Activated naive CD4-positive, alpha-beta T cell treated with anti-CD3 and anti-CD28 coated beads, Interleukin-2, amount 10 ng/mL, durations not matched to agents 7 days and 5 days (primary cell): ENCODE data around the gene URI1.
"Not testable (repeated sequence)": the region's sequence is repeated elsewhere in the genome, so short reads cannot be mapped to it uniquely, and the experiment has no call there.

Experiments
- CTCF ChIA-PET: fragments of 350-600 bp; sonication (Branson Sonifier 250); formaldehyde crosslinking; loops from one replicate; lab custom pipeline; 2021; ENCODE audit warnings: antibody characterized with exemption; lab: Charles Lee
- DNase-seq: peaks from one replicate; pipeline ENCODE4 v3.0.0-alpha.2; 2020
- H3K27ac Mint-ChIP-seq: one replicate; pipeline ENCODE4 v1.8.0; 2021; ENCODE audit warnings: mild to moderate bottlenecking, moderate library complexity, mixed read lengths
- H3K27me3 Mint-ChIP-seq: one replicate; pipeline ENCODE4 v1.8.0; 2021; ENCODE audit warnings: mild to moderate bottlenecking, mixed read lengths
- H3K36me3 Mint-ChIP-seq: one replicate; pipeline ENCODE4 v1.8.0; 2021; ENCODE audit warnings: mixed read lengths
- H3K4me1 Mint-ChIP-seq: one replicate; pipeline ENCODE4 v1.8.0; 2021; ENCODE audit warnings: mixed read lengths
- H3K4me3 Mint-ChIP-seq: one replicate; pipeline ENCODE4 v1.8.0; 2021; ENCODE audit warnings: mild to moderate bottlenecking, moderate library complexity, mixed read lengths
- H3K9me3 Mint-ChIP-seq: one replicate; pipeline ENCODE4 v1.8.0; 2021; ENCODE audit warnings: mixed read lengths

URI1 gene

DNA sequence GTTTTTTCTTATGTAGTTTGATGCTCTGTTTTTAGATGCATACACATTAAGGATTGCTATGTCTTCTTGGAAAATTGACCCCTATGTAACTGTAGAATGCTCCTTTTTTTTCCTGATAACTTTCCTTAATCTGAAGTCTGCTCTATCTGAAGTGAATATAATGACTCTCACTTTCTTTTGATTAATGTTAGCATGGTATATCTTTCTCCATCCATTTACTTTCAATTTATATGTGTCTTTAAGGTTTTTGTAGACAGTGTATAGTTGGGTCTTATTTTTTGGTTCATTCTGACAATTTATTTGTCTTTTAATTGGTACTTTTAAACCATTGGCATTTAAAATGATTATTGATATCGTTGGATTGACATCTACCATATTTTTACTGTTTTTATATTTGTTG, 92.3 kb downstream of the URI1 start:
- Mint-ChIP-seq H3K9me3 (peaks cover 24% of the 10 kb centered on the region), H3K4me1 (peaks cover 6% of the 10 kb centered on the region), H3K27ac (no peak overlapping the region), H3K27me3 (no peaks in the 10 kb centered on the region), H3K36me3 (peaks cover 81% of the 10 kb centered on the region), H3K4me3 (no peak overlapping the region)
- no peak for DNase-seq
- CTCF ChIA-PET: interaction anchor here (0.6 kb wide), 1 partner anchor 92 kb away, joined by 3 read pairs; the partner anchor contains the start of gene URI1

GRCh38 chr19:30036154-30037129, 94.4 kb downstream of the URI1 start:
- peaks cover 65% of the 10 kb centered on the region for H3K36me3 Mint-ChIP-seq
- DNase-seq: no peak
- peaks cover 27% of the 10 kb centered on the region for H3K9me3 Mint-ChIP-seq
- no peak overlapping the region for H3K27ac Mint-ChIP-seq
- H3K27me3 Mint-ChIP-seq: no peaks in the 10 kb centered on the region
- no peak overlapping the region for H3K4me3 Mint-ChIP-seq
- no peaks in the 10 kb centered on the region for H3K4me1 Mint-ChIP-seq
- CTCF ChIA-PET: interaction anchor here (1.0 kb wide), 1 partner anchor 10 kb away, joined by 3 read pairs; no protein-coding TSS in a partner anchor

GRCh38 chr19:30037835-30038234, 95.8 kb downstream of the URI1 start:
- Mint-ChIP-seq H3K4me3 (no peak overlapping the region), H3K27ac (no peak overlapping the region), H3K9me3 (peaks cover 27% of the 10 kb centered on the region), H3K27me3 (no peaks in the 10 kb centered on the region), H3K36me3 (peaks cover 55% of the 10 kb centered on the region), H3K4me1 (no peaks in the 10 kb centered on the region)
- no peak for DNase-seq
- CTCF ChIA-PET: no interaction called here

GRCh38 chr19:30041931-30042330, 99.9 kb downstream of the URI1 start:
- H3K4me1 Mint-ChIP-seq, CTCF ChIA-PET, H3K27me3 Mint-ChIP-seq, DNase-seq, H3K27ac Mint-ChIP-seq, H3K4me3 Mint-ChIP-seq: not testable (repeated sequence)
- Mint-ChIP-seq H3K36me3 (peaks cover 21% of the 10 kb centered on the region), H3K9me3 (peaks cover 17% of the 10 kb centered on the region)

- H3K9me3 Mint-ChIP-seq, DNase-seq, H3K4me3 Mint-ChIP-seq, CTCF ChIA-PET, H3K4me1 Mint-ChIP-seq, H3K27me3 Mint-ChIP-seq, H3K27ac Mint-ChIP-seq: not testable (repeated sequence)
- peaks cover 10% of the 10 kb centered on the region for H3K36me3 Mint-ChIP-seq
Observed at GRCh38 chr19:30043008-30043407, 101.0 kb downstream of the URI1 start.

DNA sequence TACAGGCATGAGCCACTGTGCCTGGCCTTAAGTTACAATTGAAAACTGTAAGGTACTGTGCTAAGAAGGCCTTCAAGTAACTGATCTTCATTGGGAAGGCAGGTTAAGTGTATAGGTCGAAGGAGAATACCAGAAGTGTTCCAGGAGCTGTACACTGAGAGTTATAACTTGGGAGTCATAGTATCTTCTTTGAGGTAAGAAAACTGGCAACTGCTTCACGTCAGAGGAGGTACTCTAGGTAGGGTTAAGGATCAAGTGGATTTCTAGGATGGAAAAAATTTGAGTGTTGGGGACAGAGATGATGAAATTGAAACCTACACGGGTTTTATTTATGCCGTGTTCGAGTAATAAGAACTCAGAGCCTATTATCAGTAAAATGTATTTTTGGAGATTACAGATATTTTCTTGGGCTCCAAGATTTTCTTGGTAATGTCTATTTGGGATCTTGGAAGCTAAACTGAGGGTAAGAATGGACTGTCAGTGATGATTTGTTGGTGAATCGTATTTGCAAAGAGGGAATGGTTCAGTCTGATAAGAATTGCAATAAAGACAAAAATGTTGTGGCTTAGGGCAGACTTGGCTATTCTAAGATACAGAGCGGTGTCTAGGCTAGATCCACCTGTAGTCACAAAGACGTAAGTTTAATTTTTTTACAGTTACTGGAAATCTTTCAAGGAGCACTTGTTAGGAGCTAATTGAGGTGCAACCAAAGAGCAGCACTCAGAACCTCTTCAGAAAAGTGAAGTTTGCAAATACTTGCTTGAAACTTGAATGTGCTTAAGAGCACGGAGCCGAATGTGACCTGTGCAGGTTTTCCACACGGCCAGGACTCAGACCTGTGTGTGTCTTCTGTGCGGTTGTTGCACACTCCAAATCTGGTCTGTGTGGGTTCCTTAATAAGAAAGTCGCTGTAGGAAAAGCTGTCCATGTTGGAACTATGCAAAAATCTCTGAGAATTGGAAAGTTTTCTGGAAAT, 102.5 kb downstream of the URI1 start:
- no peak for DNase-seq
- H3K9me3 Mint-ChIP-seq: peaks cover 3% of the 10 kb centered on the region
- H3K27ac Mint-ChIP-seq: no peak overlapping the region
- peaks cover 4% of the 10 kb centered on the region for H3K36me3 Mint-ChIP-seq
- no peaks in the 10 kb centered on the region for H3K27me3 Mint-ChIP-seq
- CTCF ChIA-PET: no interaction called here
- no peak overlapping the region for H3K4me3 Mint-ChIP-seq
- H3K4me1 Mint-ChIP-seq: no peaks in the 10 kb centered on the region

DNA sequence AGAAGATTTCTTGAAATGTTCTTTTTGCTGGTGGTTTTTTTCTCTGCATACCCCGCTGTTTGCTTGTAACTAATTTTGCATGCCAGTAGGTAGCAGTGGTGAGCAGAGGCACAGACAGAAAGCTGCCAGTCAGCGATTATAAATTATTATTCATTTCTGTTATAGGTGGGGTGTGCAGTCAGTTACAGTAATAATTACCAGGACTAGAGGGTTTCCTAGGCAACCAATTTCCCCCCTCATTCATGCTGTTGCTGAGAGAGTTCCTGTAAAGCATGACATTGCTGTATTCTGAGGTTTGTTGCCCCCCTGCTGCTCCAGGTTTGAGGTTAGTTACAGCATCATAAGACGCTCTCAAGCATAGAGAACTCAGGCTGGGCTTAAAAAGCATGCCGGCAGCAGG, 104.5 kb downstream of the URI1 start:
- Mint-ChIP-seq H3K4me3 (no peak overlapping the region), H3K27ac (no peak overlapping the region), H3K36me3 (no peaks in the 10 kb centered on the region), H3K27me3 (peaks cover 3% of the 10 kb centered on the region), H3K9me3 (no peaks in the 10 kb centered on the region), H3K4me1 (no peaks in the 10 kb centered on the region)
- DNase-seq: no peak
- CTCF ChIA-PET: interaction anchor here (1.2 to 1.3 kb wide), 2 partner anchors 10 to 44 kb away, joined by 3 read pairs; no protein-coding TSS in a partner anchor

DNA sequence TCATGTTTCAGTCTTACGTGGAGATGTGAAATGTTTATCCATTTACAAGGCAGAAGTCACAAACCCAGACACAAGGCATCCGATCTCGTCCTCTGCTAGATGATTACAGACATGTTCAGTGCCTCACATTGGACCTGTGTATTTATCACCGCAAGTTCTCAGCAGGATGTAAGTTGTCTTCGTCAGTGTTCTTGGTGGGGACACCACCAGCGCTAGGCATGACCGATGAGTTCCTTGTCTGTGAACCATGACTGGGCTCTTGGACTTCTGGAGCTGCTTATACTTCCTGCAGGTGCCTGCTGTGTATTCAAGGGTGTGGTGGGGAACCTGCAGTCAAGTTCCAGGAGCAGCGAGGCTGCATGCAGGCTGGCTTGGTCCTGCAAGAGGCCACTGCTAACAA, 105.4 kb downstream of the URI1 start:
- Mint-ChIP-seq H3K27me3 (peaks cover 4% of the 10 kb centered on the region), H3K4me3 (no peak overlapping the region), H3K4me1 (no peaks in the 10 kb centered on the region), H3K9me3 (no peaks in the 10 kb centered on the region), H3K36me3 (no peaks in the 10 kb centered on the region), H3K27ac (no peak overlapping the region)
- no peak for DNase-seq
- CTCF ChIA-PET: interaction anchor here (0.6 kb wide), 1 partner anchor 308 kb away, joined by 3 read pairs; no protein-coding TSS in a partner anchor

DNA sequence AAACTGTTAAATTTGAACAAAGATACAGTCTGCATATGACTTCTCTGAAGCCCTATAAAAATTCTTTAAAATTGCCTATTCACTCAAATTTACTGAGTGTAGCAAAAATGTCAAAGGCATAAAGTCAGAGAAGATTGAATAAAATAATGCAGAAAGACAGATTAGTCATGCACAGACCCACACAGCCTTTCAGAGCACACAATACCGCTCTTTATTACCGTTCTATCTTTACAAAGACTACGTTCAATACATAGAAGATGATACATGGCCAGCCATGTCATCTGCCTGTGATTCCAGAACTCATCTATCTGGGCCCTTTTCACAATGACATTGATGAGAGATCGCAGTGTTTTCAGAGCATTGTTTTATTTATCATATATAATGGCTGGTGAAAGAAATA, 107.2 kb downstream of the URI1 start:
- DNase-seq: no peak
- Mint-ChIP-seq H3K9me3 (no peaks in the 10 kb centered on the region), H3K27me3 (peaks cover 4% of the 10 kb centered on the region), H3K4me3 (no peak overlapping the region), H3K27ac (no peak overlapping the region), H3K36me3 (no peaks in the 10 kb centered on the region), H3K4me1 (no peaks in the 10 kb centered on the region)
- CTCF ChIA-PET: no interaction called here

- H3K36me3 Mint-ChIP-seq: no peaks in the 10 kb centered on the region
- peak overlapping the region; percentile 21 for H3K27ac Mint-ChIP-seq
- CTCF ChIA-PET: no interaction called here
- H3K9me3 Mint-ChIP-seq: no peaks in the 10 kb centered on the region
- DNase-seq: no peak
- no peaks in the 10 kb centered on the region for H3K4me1 Mint-ChIP-seq
- H3K4me3 Mint-ChIP-seq: no peak overlapping the region
- H3K27me3 Mint-ChIP-seq: peaks cover 4% of the 10 kb centered on the region
Observed at GRCh38 chr19:30049846-30050667, 108.0 kb downstream of the URI1 start.

DNA sequence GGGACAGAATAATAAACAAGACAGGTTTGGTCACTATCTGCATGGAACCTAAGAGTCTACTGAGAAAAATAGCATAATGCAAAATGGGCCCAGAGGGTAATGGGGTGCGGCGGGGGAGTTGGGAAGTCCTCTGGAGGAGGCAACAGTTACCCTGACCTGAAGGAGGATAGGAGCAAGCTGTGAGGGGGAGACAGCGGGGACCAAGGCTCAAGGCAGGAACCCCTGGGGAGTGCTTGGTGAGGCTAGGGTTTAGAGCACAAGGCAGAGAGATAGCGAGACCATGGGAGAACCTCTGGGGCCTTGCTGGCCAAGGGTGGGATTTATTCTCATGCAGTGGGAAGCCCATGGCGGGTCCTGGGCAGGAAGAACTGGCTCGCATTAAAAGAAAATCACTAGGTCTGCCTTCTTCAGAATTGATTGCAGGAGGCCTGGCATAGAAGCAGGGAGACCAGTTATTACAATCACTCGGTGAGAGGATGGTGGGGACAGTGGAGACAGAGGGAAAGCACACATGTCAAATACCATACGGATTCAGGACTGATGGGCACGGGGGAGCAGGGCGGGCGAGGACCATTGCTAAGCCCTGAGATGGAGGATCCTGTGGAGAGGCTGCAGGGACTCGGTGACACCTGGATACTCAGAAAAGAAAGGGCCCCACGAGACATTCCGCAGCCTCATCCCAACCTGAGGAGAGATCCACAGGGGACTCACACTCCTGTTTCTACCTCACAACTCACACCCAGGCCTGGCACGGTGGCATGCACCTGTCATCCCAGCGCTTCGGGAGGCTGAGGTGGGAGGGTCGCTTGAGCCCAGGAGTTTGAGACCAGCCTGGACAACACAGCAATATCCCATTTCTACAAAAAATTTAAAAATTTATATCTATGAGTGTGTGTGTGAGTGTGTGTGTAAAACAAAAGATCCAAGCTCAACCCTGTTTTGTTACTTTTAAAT, 110.4 kb downstream of the URI1 start:
- Mint-ChIP-seq H3K27ac (no peak overlapping the region), H3K27me3 (peaks cover 4% of the 10 kb centered on the region), H3K9me3 (no peaks in the 10 kb centered on the region), H3K4me1 (no peaks in the 10 kb centered on the region), H3K4me3 (no peak overlapping the region), H3K36me3 (no peaks in the 10 kb centered on the region)
- DNase-seq: no peak
- CTCF ChIA-PET: no interaction called here

DNA sequence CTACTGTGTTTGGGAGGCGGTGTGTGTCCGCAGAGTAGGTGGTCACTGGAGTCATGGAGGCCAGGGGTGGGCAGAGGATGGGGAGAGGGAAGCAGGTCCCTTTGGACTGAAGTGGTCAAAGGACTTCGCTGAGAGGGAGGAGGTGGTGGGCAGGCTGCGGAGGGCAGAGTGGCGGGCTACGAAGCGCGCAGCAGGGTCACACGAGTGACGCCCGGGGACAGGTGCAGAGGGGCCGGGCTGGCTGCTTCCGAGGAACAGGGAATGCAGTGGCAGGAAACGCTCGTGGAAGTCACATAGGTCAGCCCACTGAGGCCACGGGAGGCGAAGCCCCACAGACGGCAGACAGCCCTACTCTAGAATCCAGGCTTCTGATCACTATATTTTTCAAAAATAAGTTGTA, 111.5 kb downstream of the URI1 start:
- H3K36me3 Mint-ChIP-seq: no peaks in the 10 kb centered on the region
- peaks cover 4% of the 10 kb centered on the region for H3K27me3 Mint-ChIP-seq
- no peaks in the 10 kb centered on the region for H3K4me1 Mint-ChIP-seq
- CTCF ChIA-PET: no interaction called here
- DNase-seq: no peak
- no peaks in the 10 kb centered on the region for H3K9me3 Mint-ChIP-seq
- H3K4me3 Mint-ChIP-seq: no peak overlapping the region
- no peak overlapping the region for H3K27ac Mint-ChIP-seq

DNA sequence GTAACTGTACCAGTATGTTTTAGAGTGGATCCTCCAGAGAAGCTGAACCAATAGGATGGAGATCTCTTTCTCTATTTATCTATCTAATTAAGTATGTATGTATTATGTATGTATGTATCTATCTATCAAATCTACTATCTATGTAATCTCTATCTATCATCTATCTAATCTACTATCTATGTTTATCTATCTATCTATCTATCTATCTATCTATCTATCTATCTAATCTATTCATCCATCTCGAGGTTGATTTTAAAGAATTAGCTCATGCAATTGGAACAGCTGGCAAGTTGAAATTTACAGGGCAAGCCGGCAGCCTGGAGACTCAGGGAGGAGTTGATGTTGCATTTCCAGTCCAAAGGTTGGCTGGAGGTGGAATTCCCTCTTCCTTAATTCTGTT, 112.2 kb downstream of the URI1 start:
- H3K4me1 Mint-ChIP-seq: no peaks in the 10 kb centered on the region

More for the DNA sequence above, 112.2 kb downstream of the URI1 start:
- Mint-ChIP-seq H3K9me3 (no peaks in the 10 kb centered on the region), H3K4me3 (no peak overlapping the region), H3K36me3 (no peaks in the 10 kb centered on the region), H3K27ac (no peak overlapping the region), H3K27me3 (peaks cover 4% of the 10 kb centered on the region)
- no peak for DNase-seq
- CTCF ChIA-PET: no interaction called here
